GM04504 (cell line): Measurements from ENCODE around the gene METTL26.

Experiments used
- DNase-seq: peaks from one replicate; pipeline ENCODE4 v3.0.0-alpha.2; 2012; ENCODE audit warnings: low read depth

The METTL26 gene

DNA sequence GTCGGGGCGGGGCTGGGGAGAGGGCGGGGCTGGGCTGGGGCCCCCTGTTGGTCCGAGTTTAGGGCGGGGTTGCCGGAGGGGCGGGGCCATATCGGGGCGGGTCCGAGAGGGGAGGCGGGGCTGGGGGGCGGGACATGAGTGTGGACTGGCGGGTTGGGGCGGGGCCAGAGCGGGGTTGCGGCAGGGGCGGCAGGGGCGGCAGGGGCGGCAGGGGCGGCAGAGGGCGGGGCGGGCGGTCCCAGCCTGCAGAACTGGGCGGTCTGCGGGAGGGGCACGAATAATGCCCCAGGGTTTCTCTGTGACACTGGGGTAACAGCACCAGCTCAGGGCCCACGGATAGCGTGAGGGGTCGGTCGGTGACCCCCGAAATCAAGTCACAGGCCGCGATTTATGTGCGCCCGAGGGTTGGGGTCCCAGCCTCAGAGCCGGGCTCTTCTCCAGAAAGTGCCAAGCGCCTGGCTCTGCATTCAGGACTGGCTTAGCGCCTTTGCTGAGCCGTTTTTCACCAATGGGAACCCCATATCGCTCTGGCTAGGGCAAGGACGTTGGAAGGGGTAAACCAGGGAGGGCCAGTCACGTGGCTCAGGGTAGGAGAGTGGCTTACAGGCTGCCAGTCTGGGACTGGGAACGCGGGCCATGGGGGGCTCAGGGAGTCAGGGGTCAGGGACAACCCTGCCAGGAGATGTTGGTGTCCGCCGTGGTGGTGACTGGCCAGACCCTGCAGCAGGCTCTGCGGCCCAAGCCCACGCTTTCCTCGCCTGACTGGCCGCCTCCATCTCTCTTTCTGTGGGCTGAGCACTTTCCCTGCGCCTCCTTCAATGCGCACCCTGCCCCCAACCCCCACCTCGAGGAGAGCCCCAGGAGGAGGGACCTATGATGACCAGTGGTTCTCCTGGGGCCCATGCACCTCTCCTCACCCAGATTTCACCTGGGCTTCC lies 1.2 kb upstream of the METTL26 start:
- DNase-seq, result peak; percentile 69

DNA sequence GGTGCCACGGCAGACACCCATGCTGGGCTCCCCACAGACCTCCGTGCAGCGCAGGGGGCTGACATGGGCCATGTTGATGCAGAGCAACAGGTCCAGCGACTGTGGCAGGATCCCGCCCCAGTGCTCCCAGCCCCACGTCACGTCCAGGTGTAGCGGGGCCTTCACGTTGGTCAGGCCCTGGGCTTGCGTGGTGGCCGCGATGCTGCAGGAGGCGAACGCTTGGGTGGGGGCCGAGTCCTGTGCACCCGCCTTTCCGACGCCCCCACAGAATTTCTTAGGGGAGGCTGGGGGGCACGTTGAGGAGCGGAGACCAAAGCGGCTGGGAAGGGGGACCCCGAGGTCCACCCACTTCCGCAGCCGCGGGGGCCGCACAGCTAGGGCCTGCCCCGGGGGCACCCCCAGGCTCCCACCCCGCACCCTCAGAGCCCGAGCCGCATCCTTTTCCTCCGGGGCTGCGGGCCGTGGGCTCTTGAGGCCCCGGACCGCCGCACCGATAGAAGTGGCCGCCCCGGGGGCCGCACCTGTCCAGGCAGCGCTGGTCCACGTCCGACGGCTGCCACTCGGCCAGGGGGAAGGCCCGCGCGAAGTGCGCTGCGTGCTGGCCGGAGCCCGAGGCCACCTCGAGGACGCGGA lies 416 bp downstream of the METTL26 start:
- DNase-seq, result no peak

DNA sequence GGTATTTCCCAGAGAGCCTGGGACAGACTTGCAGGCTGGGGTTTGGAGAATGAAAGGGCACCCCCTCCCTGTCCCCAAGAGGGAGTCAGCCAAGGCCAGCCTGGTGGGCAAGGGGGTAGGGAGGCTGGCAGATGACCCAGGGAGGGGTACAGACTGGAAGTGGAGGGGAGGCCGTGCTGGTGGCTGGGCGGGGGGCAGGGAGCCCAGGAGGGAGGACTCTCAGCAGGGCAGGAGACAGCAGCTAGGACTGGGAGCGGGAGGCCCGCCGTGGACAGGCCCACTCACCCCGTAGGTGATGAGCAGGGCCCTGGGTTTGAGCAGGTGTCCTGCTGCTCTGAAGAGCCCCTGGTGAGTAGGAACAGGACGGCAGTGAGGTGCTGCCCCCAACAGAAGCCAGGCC lies 1.1 kb downstream of the METTL26 start:
- DNase-seq, result no peak

DNA sequence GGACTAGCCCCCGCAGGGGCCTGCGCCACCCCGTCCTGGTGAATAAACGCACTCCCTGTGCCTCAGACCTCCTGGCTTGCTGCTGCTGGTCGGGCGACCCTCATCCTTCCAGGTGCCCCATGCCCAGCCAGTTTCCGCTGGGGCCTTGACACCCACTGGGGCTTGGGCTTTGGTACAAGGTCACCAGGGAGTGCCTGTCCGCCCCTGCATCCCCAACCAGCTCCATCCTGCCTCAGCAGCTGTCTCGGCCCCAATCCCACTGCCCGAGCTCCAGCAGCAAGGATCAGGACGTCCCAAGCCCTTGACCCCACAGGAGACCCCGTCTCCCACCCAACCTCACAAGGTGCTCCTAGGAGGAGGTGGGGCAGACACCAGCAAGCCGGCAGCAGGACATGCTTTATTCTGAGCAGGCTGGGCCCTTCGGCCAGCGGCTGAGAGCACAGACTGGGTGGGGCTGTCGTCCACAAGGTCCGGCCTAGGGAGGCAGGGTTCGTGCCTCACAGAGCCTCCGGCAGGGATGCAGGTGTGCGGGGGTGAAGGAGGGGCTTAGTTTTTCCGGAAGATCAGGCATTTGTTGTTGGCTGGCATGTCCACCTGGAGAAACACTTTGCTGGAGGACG lies 1.9 kb downstream of the METTL26 start:
- no peak for DNase-seq

DNA sequence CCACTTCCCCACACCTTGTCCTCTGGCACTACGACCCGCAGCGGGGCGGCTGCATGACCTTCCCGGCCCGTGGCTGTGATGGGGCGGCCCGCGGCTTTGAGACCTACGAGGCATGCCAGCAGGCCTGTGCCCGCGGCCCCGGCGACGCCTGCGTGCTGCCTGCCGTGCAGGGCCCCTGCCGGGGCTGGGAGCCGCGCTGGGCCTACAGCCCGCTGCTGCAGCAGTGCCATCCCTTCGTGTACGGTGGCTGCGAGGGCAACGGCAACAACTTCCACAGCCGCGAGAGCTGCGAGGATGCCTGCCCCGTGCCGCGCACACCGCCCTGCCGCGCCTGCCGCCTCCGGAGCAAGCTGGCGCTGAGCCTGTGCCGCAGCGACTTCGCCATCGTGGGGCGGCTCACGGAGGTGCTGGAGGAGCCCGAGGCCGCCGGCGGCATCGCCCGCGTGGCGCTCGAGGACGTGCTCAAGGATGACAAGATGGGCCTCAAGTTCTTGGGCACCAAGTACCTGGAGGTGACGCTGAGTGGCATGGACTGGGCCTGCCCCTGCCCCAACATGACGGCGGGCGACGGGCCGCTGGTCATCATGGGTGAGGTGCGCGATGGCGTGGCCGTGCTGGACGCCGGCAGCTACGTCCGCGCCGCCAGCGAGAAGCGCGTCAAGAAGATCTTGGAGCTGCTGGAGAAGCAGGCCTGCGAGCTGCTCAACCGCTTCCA lies 2.6 kb downstream of the METTL26 start:
- no peak for DNase-seq

DNA sequence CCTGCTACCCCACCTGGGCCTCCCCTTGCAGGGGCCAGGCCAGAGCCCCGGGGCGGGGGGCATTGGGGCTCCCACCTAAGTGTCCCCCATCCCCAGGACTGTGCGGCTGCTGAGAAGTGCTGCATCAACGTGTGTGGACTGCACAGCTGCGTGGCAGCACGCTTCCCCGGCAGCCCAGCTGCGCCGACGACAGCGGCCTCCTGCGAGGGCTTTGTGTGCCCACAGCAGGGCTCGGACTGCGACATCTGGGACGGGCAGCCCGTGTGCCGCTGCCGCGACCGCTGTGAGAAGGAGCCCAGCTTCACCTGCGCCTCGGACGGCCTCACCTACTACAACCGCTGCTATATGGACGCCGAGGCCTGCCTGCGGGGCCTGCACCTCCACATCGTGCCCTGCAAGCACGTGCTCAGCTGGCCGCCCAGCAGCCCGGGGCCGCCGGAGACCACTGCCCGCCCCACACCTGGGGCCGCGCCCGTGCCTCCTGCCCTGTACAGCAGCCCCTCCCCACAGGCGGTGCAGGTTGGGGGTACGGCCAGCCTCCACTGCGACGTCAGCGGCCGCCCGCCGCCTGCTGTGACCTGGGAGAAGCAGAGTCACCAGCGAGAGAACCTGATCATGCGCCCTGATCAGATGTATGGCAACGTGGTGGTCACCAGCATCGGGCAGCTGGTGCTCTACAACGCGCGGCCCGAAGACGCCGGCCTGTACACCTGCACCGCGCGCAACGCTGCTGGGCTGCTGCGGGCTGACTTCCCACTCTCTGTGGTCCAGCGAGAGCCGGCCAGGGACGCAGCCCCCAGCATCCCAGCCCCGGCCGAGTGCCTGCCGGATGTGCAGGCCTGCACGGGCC lies 3.4 kb downstream of the METTL26 start:
- no peak for DNase-seq

DNA sequence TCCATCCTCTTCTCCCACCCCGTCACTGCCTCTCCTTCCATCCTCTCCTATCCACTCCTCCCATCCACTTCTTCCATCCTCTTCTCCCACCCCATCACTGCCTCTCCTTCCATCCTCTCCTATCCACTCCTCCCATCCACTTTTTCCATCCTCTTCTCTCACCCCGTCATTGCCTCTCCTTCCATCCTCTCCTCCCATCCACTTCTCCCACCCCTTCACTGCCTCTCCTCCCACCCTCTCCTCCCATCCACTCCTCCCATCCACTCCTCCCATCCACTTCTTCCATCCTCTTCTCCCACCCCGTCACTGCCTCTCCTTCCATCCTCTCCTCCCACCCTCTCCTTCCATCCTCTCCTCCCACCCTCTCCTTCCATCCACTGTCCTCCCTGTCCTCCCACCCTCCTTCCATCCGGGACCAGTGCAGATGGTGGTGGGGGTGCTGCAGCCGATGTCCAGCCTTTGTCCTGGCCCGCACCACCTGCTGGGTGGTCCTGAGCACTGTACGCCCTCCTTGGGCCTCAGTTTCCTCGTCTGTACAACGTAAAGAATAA lies 4.2 kb downstream of the METTL26 start:
- DNase-seq, result no peak

DNA sequence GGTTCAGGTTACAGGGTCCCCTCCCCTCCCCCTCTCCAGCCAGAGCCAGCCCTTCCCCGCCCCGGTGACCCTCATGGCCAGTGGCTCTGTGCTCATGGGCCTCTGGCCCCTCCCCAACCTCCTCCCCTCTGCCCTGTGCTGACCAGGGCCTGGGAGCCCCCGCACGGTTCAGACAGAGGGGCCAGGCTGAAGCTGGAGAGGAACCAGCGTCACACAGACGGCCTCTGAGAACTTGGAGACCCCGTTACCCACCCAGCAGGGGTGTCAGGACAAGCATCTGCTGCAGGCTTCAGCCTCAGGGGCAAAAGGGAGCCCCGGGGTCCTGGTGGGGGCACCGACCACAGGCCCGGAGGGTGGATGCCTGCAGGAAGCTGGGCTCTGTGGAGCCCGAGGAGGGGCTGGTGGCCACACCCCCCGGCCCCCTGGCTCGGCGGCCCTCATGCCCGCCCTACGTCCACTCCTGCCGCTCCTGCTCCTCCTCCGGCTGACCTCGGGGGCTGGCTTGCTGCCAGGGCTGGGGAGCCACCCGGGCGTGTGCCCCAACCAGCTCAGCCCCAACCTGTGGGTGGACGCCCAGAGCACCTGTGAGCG lies 5.2 kb downstream of the METTL26 start, which contains the start of gene WFIKKN1:
Gene WFIKKN1, plus strand, starts transcription at position 171 of the 591 bp plus-strand sequence. Its CDS starts 269 bp downstream, at position 440.
- no peak for DNase-seq

DNA sequence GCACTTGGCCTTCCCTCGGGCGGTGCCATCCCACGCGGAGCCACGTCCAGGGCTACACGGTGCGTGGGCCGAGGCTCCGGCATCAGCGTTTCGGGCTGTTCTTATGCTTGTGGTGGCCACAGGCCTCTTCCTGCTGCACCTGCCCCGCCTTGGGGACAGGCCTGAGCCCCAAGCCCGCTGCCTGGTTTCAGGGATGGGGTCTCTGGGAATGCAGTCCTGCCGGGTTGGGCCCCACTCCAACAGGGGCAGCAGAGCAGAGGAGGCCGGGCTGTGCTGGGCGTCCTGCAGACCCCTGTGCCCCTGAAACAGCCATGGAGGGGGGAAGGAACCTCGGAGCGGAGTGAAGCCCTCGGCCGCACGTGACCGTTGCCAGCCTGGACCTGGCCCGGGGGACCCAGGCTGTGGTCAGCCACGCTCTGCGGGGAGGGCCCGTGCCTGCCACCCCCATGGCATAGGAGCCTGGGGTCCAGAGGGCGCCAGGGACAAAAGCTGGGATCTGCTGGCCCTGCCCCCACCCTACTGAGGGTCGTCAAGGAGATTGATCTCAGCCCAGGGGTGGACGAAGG lies 5.8 kb downstream of the METTL26 start:
- no peak for DNase-seq

DNA sequence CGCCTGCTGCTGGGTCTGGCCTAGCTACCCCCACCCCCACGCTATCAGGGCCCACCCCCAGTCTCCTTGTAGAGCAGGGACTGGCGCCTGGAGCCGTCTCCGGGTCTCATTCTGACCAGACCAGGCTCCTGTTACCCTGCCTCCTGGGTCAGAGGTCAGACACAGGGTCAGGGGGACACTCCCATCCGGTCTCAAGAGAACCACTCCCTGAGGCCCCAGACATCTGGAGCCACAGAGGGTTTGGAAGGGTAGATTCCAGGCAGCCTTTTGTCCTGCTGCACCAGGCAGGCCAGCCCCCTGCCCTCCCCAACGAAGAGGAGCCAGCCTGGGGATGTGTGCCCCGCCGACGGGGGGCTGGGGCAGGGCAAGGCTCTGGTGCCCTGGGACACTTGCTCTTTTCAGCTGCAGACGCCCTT lies 6.3 kb downstream of the METTL26 start:
- DNase-seq, result no peak

DNA sequence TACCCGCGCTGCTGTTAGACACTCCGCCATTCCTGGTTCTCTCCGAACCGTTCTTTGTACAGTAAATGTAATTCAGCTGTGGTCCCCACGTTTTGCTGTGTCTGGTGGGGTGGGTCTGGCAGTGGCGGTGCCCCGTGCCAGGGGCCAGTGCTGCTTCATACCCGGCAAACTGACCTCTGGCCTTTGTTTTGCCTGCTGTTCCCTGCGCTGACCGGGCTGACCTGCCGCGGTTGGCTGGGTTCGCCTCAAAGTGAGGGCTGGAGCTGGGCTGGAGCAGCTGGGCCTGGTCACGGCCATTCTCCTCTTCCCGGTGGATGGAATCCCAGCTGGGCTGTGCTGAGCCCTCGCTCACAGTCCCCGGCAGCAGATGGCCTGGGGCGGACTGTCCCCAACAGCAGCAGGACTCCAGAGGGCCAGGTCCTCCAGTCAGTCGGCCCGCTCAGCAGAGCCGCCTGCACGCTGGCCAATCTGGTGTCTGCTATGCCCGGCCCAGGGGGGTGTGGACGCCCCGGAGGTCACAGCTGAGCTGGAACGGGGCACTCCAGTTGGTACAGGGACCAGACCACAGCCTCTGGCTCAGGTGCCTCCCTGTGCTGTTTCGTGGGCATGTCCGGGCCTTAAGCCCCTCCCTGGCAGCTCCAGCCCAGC lies 6.8 kb downstream of the METTL26 start:
- DNase-seq, result no peak

DNA sequence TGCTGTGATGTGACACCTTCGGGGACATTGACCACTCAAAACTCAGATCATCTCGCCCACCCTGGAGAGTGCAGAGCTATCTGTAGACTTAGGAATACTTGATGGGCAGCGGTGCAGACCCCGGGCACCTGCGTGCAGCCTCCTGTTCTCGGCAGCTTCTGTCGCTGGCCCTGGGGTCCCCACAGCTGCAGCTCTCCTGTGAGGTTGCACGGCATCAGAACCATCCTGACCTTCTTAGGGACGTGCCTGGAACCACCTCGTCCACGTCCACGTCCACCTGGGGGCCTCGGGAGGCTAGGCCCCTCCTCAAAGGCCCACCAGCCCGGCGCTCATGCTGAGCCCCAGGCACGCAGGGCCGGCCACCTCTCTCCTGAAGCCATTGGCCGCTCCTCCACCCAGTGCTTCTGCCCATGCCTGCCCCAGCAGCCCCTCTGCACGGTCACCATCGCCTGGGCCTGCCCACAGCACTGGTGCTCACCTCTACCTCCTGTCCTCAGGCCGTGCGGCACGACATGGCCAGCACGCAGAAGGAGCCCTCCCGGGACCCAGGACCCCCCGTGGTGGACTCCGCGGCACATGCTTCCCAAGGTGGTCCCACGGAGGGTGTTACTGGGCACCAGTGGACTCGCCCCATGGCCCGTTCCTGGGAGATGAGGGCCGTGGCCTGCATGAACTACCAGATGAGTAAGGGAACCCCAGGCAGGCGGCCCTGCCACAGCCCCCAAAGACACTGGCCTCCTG lies 7.6 kb downstream of the METTL26 start:
- no peak for DNase-seq

DNA sequence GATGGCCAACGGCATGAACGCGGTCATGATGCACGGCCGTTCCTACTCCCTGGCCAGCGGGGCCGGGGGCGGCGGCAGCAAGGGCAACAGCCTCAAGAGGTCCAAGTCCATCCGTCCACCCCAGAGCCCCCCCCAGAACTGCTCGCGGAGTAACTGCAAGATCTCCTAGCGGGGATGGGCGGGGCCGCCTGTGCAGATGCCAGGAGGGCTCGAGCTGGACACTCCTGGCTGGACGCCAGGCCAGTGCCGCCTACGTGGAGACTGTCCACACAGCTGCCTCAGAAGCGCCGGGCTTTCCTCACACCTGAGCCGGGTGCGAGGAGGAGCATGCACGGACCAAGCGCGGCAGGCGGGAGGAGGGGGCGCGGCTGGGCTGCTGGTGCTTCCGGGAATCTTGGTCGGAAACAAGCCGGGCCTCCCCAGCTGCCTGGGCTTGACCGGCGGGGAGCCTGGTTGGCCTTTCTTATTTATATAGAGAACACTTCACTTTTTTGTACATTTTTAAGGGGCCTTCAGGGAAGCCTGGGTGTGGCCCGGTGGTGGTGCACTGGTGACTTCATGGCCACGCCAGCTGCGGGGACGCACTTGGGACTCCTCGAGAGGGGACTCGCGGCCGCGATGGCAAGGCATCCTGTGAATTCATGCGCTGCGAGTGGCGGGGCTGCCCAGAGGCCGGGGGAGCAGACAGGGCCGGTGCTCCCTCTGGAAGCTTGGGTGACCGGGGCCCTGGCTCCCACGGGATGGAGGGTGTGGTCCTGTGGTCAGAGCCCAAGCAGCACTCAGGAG lies 8.5 kb downstream of the METTL26 start:
- DNase-seq, result no peak

DNA sequence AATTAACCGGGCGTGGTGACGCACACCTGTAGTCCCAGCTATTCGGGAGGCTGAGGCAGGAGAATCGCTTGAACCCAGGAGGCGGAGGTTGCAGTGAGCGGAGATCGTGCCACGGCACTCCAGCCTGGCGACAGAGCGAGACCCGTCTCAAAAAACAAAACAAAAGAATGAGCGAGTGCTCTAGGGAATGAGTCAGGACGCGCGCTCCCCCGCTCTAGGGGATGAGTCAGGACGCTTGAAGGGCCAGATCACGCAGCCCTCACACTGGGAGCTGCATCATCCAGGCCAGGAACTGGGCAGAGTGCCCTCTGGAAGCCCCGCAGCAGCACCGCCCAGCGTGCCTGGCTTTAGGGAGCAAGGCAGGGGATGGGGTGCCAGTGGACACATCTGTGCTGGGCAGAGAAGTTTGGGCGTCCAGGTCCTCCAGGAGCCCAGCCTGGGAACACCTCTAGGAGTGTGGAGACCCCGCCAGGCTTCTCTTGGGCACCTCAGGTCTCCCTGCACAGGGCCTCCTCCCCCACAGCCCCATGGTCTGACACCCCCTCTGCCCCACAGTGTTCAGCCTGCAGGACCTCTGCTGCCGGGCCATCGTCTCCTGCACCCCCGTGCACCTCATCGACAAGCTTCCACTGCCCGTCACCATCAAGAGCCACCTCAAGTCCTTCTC lies 9.2 kb downstream of the METTL26 start:
- DNase-seq, result peak; percentile 91

DNA sequence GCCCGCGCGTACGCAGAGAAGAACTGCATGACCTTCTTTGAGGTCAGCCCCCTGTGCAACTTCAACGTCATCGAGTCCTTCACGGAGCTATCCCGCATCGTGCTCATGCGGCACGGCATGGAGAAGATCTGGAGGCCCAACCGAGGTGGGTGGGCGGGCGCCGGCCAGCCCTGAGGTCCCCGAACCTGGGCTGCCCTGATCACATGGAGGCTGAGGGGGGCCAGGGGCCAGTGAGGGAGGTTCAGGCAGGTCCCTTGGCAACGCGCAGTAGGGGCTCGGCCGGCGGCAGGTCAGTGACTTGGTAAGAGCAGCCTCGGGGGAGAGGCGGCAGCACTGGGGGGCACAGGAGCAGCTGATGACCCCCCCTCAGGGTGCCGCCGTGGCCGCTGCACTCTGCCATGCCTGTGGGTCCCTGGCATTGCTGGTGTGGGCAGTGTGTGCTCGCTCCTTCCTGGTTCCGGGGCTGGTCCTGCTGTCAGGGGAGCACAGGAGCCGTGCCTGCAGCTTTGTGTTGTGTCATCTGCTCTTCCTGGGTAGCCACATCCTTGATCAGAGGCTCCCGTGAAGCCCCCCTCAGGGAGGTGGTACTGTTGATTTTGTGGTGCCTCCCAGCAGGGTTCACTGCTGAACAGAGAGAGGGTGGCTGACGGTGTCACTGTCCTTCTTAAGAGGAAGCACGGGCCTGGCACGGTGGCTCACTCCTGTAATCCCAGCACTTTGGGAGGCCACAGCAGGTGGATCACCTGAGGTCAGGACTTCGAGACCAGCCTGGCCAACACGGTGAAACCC lies 9.9 kb downstream of the METTL26 start:
- DNase-seq, result no peak

DNA sequence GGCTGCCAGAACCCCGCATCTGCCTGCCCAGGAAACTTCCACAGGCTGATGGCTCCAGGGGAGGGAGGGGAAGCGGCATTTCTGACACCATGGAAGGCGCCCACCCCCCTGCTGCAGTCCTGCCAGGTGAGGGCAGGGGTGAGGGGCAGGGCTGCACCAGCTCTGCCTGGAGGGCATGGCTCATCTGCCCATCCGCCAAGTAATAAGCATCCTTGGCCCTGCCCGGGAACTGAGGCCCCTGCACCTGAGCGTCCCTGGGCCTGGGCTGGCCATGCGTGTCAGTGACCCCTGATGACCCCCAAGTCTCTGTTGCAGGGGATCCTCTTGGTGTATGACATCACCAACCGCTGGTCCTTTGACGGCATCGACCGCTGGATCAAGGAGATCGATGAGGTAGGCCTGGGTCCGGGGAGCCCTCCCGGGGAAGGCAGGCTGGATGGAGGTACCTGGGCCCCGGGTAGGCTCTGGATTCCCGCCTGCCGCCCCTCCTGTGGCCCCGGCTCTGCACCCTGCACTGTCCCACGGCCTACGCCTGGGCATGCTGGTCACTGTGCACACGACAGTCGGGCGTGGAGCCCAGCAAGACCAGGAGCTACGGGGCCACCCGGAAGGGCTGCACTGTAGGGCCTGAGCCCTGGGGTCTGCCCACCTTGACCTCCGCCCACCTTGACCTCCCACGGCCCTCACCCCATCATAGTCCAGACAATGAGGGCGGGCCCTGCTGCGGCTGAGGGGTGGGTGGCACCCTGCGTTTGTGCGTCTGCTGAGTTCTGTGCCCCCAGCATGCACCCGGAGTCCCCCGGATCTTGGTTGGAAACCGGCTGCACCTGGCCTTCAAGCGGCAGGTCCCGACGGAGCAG lies 10.8 kb downstream of the METTL26 start:
- DNase-seq, result no peak
